Liver (tissue), 9 donors: Measurements from ENCODE around the gene KCNA5. TPM values are rescaled to one million over a fixed set of nuclear protein-coding genes. Genes with fewer than 3 reads are reported as not detected.

Experiments used
- DNase-seq: peaks from one replicate; pipeline ENCODE4 v3.0.0-alpha.2; 2017; ENCODE audit warnings: low spot score
- H3K27ac ChIP-seq, 2 donors: one replicate each; pipeline ENCODE4 v1.7.0; 2013; ENCODE audit warnings: inconsistent platforms in 2 of 2, low read length in 2 of 2, control low read depth in 1 of 2, low read depth in 1 of 2, mild to moderate bottlenecking in 1 of 2
- H3K27me3 ChIP-seq, 4 donors: one replicate each; pipeline versions ENCODE4 v1.6.1 to v1.7.0; 2013; ENCODE audit warnings: low read length in 3 of 4, inconsistent platforms in 1 of 4, mild to moderate bottlenecking in 1 of 4, moderate library complexity in 1 of 4; ENCODE audit not compliant: control insufficient read depth in 4 of 4, insufficient read depth in 4 of 4
- H3K36me3 ChIP-seq, 4 donors: one replicate each; pipeline versions ENCODE4 v1.6.1 to v1.7.0; 2013; ENCODE audit warnings: low read length in 3 of 4, mild to moderate bottlenecking in 3 of 4, low read depth in 1 of 4, moderate library complexity in 1 of 4; ENCODE audit not compliant: control insufficient read depth in 4 of 4, insufficient read depth in 3 of 4
- H3K4me1 ChIP-seq, 4 donors: one replicate each; pipeline versions ENCODE4 v1.6.1 to v1.7.0; 2013; ENCODE audit warnings: low read length in 3 of 4, mild to moderate bottlenecking in 3 of 4, moderate library complexity in 1 of 4; ENCODE audit not compliant: control insufficient read depth in 4 of 4, insufficient read depth in 4 of 4
- H3K4me3 ChIP-seq, 3 donors: one replicate each; pipeline versions ENCODE4 v1.6.1 to v1.7.0; 2013; ENCODE audit warnings: low read length in 3 of 3, control low read depth in 1 of 3, low read depth in 1 of 3, mild to moderate bottlenecking in 1 of 3
- H3K9ac ChIP-seq, 2 donors: one replicate each; pipeline ENCODE4 v1.7.0; 2013; ENCODE audit warnings: low read length in 2 of 2, mild to moderate bottlenecking in 2 of 2, moderate library complexity in 2 of 2, control low read depth in 1 of 2, low read depth in 1 of 2
- H3K9me3 ChIP-seq, 4 donors: one replicate each; pipeline versions ENCODE4 v1.6.1 to v1.7.0; 2013; ENCODE audit warnings: low read length in 3 of 4; ENCODE audit not compliant: control insufficient read depth in 4 of 4
- EGR1 ChIP-seq, 2 donors: IDR thresholded peaks; 2 replicates each; pipeline ENCODE4 v1.6.1; 2016 to 2018; ENCODE audit warnings: antibody characterized with exemption in 2 of 2, low read depth in 2 of 2
- FOXA1 ChIP-seq: IDR thresholded peaks from 2 replicates; pipeline ENCODE4 v1.6.1; 2016; ENCODE audit warnings: antibody characterized with exemption
- FOXA2 ChIP-seq: IDR thresholded peaks from 2 replicates; pipeline ENCODE4 v1.6.1; 2016; ENCODE audit warnings: antibody characterized with exemption
- GABPA ChIP-seq, 2 donors: IDR thresholded peaks in 1 of 2; conservative IDR thresholded peaks in 1 of 2; 2 replicates each; pipeline ENCODE4 v1.6.1; 2016; ENCODE audit warnings: antibody characterized with exemption in 2 of 2, mild to moderate bottlenecking in 1 of 2, moderate library complexity in 1 of 2
- HNF4A ChIP-seq, 2 donors: conservative IDR thresholded peaks; 2 replicates each; pipeline ENCODE4 v1.6.1; 2016; ENCODE audit warnings: antibody characterized with exemption in 2 of 2, mild to moderate bottlenecking in 2 of 2
- HNF4G ChIP-seq: IDR thresholded peaks from 2 replicates; pipeline ENCODE4 v1.6.1; 2016; ENCODE audit warnings: antibody characterized with exemption
- JUND ChIP-seq, 2 donors: IDR thresholded peaks; 2 replicates each; pipeline ENCODE4 v1.6.1; 2016; ENCODE audit warnings: antibody characterized with exemption in 2 of 2
- NR2F2 ChIP-seq: IDR thresholded peaks from 2 replicates; pipeline ENCODE4 v1.6.1; 2016; ENCODE audit warnings: antibody characterized with exemption
- RAD21 ChIP-seq, 2 donors: IDR thresholded peaks; 2 replicates each; pipeline ENCODE4 v1.6.1; 2016; ENCODE audit warnings: antibody characterized with exemption in 2 of 2, mild to moderate bottlenecking in 2 of 2
- REST ChIP-seq: IDR thresholded peaks from 2 replicates; pipeline ENCODE4 v1.6.1; 2016; ENCODE audit warnings: antibody characterized with exemption, mild to moderate bottlenecking
- RXRA ChIP-seq, 2 donors: IDR thresholded peaks; 2 replicates each; pipeline ENCODE4 v1.6.1; 2017 to 2018; ENCODE audit warnings: antibody characterized with exemption in 2 of 2, mild to moderate bottlenecking in 1 of 2
- SP1 ChIP-seq: IDR thresholded peaks from 2 replicates; pipeline ENCODE4 v1.6.1; 2018; ENCODE audit warnings: antibody characterized with exemption, mild to moderate bottlenecking
- TAF1 ChIP-seq: conservative IDR thresholded peaks from 2 replicates; pipeline ENCODE4 v1.6.1; 2016; ENCODE audit warnings: antibody characterized with exemption, mild to moderate bottlenecking
- YY1 ChIP-seq: IDR thresholded peaks from 2 replicates; pipeline ENCODE4 v1.6.1; 2016; ENCODE audit warnings: antibody characterized with exemption, mild to moderate bottlenecking
- WGBS: extraction: QIAGEN DNeasy Blood & Tissue Kit; methylation state at CpG from one replicate; pipeline ENCODE4 v1.1.7; 2013; 5-methylcytosine and 5-hydroxymethylcytosine counted together
- polyA plus RNA-seq, 2 donors: library from polyadenylated mRNA; stranded (reverse) in 1 of 2; unstranded in 1 of 2; fragments of 200-250 nt in 1 of 2; fragments of >200 nt in 1 of 2; fragmentation: Nextera tagmentation in 1 of 2; extraction: Ambion mirVana in 1 of 2; gene quantifications; one replicate each; pipeline versions ENCODE4 v1.2.1 to v1.2.3, GENCODE V29; 2013 to 2015
- total RNA-seq, 2 donors: library from RNA; depleted of rRNA; stranded (reverse); fragments of >200 nt; gene quantifications; one replicate each; pipeline ENCODE4 v1.2.3, GENCODE V29; 2014
- TF ChIP-seq, protein P1 (sequence below): IDR thresholded peaks from 2 replicates; pipeline ENCODE4 v1.6.1; 2016; ENCODE audit warnings: antibody characterized with exemption
- TF ChIP-seq, protein P2 (sequence below): IDR thresholded peaks from 2 replicates; pipeline ENCODE4 v1.6.1; 2016; ENCODE audit warnings: antibody characterized with exemption
- TF ChIP-seq, protein P3 (sequence below): fragments of 150-350 bp; IDR thresholded peaks from 2 replicates; pipeline ENCODE4 v1.5.1; 2017; ENCODE audit warnings: improper control_type of control experiment, low read depth, low read length; ENCODE audit not compliant: missing input control
- TF ChIP-seq, protein P4 (sequence below): IDR thresholded peaks from 2 replicates; pipeline ENCODE4 v1.6.1; 2016; ENCODE audit warnings: antibody characterized with exemption
- donor health status: healthy.
- donor health status: healthy.
- donor health status: healthy.
- donor health status: healthy.
- donor health status: healthy.

KCNA5 gene
- total and polyA plus RNA-seq, 4 donors = 0.09 to 0.42 (median 0.12) TPM; not detected in 1

- DNase-seq = no peak
- Histone ChIP-seq H3K4me1 (no peaks in the 10 kb centered on the region), H3K9ac (no peak overlapping the region), H3K36me3 (no peaks in the 10 kb centered on the region), H3K4me3 (no peak overlapping the region), H3K27me3 (peaks cover 0 to 8% (median 4%) of the 10 kb centered on the region in 4 donors), H3K9me3 (no peaks in the 10 kb centered on the region), H3K27ac (no peak overlapping the region)
- TF ChIP-seq, protein P1, sequence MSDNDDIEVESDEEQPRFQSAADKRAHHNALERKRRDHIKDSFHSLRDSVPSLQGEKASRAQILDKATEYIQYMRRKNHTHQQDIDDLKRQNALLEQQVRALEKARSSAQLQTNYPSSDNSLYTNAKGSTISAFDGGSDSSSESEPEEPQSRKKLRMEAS = no peak
- TF ChIP-seq FOXA2 (no peak), RXRA (IDR thresholded peaks at IDR 0.05) (no peak), FOXA1 (no peak), NR2F2 (no peak), GABPA (IDR thresholded peaks at IDR 0.05 in 1 of 2, conservative IDR thresholded peaks at IDR 0.05 in 1 of 2) (no peak), JUND (IDR thresholded peaks at IDR 0.05) (no peak), TAF1 (no peak), EGR1 (IDR thresholded peaks at IDR 0.05; ENCODE audit: low read depth in 2 of 2) (no peak), REST (no peak), RAD21 (IDR thresholded peaks at IDR 0.05) (no peak), SP1 (no peak), HNF4G (no peak), YY1 (no peak), HNF4A (conservative IDR thresholded peaks at IDR 0.05) (no peak)
- TF ChIP-seq, protein P2, sequence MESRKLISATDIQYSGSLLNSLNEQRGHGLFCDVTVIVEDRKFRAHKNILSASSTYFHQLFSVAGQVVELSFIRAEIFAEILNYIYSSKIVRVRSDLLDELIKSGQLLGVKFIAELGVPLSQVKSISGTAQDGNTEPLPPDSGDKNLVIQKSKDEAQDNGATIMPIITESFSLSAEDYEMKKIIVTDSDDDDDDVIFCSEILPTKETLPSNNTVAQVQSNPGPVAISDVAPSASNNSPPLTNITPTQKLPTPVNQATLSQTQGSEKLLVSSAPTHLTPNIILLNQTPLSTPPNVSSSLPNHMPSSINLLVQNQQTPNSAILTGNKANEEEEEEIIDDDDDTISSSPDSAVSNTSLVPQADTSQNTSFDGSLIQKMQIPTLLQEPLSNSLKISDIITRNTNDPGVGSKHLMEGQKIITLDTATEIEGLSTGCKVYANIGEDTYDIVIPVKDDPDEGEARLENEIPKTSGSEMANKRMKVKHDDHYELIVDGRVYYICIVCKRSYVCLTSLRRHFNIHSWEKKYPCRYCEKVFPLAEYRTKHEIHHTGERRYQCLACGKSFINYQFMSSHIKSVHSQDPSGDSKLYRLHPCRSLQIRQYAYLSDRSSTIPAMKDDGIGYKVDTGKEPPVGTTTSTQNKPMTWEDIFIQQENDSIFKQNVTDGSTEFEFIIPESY = no peak
- TF ChIP-seq, protein P3, sequence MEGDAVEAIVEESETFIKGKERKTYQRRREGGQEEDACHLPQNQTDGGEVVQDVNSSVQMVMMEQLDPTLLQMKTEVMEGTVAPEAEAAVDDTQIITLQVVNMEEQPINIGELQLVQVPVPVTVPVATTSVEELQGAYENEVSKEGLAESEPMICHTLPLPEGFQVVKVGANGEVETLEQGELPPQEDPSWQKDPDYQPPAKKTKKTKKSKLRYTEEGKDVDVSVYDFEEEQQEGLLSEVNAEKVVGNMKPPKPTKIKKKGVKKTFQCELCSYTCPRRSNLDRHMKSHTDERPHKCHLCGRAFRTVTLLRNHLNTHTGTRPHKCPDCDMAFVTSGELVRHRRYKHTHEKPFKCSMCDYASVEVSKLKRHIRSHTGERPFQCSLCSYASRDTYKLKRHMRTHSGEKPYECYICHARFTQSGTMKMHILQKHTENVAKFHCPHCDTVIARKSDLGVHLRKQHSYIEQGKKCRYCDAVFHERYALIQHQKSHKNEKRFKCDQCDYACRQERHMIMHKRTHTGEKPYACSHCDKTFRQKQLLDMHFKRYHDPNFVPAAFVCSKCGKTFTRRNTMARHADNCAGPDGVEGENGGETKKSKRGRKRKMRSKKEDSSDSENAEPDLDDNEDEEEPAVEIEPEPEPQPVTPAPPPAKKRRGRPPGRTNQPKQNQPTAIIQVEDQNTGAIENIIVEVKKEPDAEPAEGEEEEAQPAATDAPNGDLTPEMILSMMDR = no peak
- TF ChIP-seq, protein P4, sequence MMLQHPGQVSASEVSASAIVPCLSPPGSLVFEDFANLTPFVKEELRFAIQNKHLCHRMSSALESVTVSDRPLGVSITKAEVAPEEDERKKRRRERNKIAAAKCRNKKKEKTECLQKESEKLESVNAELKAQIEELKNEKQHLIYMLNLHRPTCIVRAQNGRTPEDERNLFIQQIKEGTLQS = no peak
- WGBS = 42% methylated on average over 6 of the region's 6 CpGs
These were observed 4.0 kb downstream of the KCNA5 start for GRCh38 chr12:5047729-5048128.
